Stimulated activated CD4-positive, alpha-beta T cell treated with anti-CD3 and anti-CD28 coated beads, Interleukin-12 subunit alpha, Interleukin-12 subunit beta, amount 100 ng/mL, for 24 hours (primary cell): Measurements from ENCODE around the gene UBA7.
"Not testable (repeated sequence)": the region's sequence is repeated elsewhere in the genome, so short reads cannot be mapped to it uniquely, and the experiment has no call there.

Experiments
- DNase-seq, 2 experiments: peaks; one replicate each; pipeline ENCODE4 v3.0.0-alpha.2; 2020; ENCODE audit warnings: low read depth in 2 of 2

The UBA7 gene

DNA sequence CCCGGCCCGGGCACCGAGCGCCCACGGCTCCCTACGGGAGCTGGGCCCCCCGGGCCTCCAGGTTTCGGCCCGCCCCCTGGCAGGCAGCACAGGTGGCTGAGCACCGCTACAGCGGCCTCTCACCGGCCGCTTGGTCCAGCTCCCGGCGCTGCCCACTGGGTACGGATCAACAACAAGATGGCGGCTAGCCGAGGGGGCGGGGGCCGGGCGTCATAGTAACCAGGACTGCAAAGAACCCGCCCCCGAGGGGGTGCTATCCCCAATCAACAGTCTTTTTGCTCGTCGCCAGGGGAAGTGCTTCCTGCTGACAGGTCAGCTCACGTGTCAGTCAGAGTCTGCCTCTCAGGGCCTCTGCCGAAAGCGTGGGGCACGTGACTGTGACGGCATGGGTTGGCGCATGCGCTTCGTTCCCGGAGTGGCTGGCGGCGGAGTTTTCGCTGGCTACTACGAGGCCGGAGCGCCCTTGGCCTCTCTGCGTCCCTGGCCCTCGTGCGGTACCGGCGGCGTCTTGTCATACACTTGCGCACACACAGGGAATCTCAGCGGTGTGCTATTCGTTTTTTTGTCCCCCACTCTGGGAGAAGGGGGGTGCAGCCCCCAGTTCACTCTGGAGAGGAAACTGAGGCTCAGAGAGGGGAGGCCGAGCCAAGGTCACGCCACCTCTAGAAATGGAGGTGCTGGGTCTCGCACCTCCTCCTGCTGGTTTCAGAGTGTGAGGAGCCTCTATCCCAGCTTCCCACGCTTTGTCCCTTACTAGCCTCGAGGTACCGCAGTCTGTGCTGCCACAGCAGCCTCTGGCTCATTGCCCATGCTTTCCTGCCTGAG lies 27.2 kb downstream of the UBA7 start, which contains the start of gene IP6K1:
TSS of gene IP6K1 (minus strand) at position 186 of the 825 bp plus-strand sequence. CDS start 38,502 bp downstream, outside the sequence.
- DNase-seq = peak; percentile 98 to 100

DNA sequence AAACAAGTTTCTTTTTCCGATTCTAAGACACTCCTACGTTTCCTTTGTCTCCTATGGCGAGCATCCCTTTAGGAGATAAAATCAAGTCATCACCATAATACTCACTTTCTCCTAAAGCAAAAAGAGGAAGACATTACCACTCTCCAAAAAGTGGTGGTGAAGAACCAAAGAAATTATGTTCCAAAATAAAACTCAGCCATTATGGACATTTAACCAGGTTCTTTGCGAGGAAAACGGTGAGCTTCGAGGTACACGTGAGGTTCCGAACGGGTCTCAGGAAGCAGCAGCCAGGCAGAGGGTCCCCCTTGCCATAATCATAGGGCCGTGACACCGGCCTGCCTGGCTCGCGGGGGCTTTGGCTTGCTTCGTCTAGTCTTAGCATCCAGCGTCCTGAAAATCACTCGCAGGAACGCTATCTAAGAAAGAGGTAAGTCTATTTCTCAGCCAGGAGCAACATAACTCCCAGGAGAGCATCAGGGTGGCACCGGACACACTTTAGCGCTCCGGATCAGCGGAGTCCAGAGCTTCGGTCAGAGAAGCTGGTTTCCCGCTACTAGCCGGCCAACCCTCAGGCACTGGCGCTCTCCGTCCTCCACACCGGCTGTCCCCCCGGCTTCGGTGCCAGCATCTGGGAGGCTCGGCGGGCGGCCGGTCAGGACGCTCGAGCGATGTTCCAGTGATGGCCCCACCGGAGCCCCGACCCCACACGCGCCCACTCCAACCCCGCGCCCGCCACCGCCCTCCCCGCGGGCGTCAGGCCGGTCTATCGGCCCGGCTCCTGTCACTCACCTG lies 28.0 kb downstream of the UBA7 start:
- DNase-seq = no peak

DNA sequence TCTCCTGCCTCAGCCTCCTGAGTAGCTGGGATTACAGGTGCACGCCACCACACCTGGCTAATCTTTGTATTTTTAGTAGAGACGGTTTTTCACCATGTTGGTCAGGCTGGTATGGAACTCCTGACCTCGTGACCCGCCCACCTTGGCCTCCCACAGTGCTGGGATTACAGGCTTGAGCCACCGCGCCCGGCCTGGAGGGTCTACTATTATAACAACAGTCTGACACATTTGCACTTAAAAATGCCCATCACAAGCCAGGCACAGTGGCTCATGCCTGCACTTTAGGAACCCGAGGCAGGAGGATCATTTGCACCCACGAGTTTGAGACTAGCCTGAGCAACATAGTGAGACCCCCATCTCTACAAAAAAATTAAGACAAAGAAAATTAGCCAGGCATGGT lies 31.5 kb downstream of the UBA7 start:
- not testable (repeated sequence) for DNase-seq

DNA sequence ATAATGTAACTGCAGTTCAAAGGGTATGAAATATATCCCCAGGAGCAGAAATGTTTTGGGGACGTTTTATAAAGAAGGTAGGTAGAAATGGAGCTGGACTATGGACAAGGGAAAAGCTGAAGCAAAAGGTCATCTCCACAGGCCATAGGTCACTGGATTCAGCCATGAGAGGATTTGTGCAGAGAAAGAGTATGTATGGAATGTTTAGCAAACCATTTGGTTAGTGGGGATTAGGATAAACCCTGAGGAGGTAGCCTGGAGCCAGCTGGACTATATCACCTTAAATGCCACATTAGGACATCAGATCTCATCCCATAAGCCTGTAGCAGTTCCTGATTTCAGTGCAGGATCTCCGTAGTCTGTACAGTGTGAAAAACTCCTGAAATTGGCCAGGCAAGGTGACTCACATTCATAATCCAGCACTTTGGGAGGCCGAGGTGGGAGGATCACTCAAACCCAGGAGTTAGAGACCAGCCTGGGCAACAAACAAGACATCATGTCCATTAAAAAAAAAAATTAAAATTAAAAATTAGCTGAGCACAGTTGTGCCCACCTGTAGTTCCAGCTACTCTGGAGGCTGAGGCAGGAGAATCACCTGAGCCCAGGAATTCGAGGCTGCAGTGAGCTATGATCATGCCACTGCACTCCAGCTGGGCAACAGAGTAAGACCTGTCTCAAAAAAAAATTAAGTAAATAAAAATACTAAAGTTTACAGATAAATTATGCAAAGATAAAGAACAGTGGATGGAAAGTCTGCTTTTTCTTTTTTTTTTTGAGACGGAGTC lies 32.1 kb downstream of the UBA7 start:
- no peak for DNase-seq

DNA sequence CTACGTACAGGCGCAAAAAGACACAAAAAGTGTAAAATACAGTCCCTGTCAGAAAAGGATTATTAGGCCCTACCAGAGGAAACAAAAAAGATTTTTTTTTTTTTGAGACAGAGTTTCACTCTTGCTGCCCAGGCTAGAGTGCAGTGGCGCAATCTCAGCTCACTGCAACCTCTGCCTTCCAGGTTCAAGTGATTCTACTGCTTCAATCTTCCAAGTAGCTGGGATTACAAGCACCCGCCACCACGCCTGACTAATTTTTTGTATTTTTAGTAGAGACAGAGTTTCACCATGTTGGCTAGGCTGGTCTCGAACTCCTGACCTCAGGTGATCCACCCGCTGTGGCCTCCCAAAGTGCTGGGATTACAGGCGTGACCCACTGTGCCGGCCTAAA lies 32.8 kb downstream of the UBA7 start:
- DNase-seq = not testable (repeated sequence)

DNA sequence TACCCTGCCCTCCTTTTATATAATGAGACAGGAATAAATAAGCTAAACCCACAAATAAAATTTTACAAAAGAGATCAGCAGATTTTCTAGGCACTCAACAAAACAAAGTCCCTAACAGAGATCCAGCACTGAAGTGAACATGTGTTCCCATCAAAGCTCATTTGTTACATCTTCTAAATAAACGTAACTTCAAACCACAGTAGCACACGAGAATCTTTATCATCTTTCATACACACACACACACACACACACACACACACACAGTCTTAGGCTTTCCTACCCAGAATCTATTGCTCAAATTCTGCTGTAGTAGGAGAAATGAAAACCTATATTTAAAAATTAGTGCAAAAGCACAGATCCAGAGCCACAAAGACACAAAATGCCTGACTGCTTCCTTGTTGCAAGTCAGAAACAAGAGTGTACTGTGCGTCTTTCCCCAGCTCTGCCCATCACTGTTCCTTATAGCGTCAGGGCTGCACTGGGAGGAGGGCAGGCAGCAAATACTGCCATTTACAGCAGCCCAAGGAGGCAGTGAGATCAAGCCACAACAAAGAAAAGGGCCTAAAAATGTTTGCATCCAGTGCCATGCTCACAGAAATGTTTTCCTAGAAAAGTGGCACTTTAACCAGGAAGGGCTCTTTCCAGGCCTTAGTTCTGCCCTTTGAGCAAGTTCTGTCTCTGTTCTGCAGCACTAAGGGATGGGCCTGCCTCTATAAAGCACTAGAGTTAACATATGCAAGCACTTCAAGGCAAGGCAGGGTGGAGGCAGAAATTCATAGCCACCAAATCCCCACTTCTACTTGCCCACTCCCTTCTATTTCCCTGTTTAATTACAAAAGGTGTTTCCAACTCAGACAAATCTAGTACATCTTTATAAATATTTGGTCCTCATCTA lies 33.4 kb downstream of the UBA7 start:
- no peak for DNase-seq

DNA sequence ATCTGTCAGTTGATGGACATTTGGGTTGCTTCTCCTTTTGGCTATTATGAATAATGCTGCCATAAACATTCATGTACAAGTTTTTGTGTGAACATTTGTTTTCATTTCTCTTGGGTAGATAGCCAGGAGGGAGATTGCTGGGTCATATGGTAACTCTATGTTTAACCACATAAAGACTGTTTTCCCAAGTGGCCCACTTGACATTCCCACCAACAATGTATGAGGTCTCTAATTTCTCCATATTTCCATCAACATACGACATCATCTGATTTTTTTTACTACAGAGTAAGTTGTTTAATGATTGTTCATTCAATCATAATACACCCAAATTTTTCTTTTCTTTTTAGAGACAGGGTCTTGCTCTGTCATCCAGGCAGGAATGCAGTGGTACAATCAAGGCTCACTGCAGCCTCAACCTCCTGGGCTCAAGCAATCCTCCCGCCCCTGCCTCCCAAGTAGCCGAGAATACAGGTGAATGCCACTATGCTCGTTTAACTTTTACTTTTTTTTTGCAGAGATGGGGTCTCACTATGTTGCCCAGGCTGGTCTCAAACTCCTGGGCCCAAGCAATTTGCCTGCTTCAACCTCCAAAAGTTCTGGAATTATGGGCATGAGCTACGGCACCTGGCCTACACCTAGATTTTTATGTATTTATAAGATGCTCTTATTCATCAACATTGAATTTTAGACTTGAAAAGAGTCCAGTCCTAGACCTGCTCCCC lies 34.2 kb downstream of the UBA7 start:
- DNase-seq = no peak

DNA sequence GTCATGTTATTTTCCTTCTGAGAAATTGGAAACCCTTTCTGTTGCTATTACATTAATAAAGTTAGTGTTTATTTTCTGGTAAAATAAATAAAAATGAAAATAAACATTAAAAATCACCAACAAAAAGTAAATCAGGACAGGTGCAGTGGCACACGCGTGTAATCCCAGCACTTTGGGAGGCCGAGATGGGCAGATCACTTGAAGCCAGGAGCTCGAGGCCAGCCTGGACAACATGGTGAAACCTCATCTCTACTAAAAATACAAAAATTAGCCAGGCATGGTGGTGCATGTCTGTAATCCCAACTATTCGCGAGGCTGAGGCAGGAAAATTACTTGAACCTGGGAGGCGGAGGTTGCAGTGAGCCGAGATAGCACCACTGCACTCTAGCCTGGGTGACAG lies 37.7 kb downstream of the UBA7 start:
- not testable (repeated sequence) for DNase-seq

DNA sequence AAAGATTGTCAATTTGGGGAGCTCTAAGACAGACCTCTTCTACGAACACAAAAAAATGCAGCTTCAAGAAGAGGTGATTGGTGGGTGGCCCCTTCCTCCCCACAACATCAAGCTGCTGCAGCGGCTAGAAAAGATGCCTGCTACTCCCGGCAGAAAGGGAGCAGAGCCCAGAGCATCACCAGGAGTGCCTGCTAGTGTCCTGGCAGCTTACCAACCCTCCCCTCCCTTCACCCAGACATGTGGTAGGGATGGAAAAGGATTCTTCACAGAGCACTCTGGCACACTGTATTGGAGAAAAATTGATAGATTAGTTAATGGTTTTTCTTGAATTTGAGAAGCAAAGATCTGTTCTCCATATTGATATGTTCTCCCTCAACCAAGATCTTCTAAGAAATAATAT lies 38.2 kb downstream of the UBA7 start:
- DNase-seq = no peak

DNA sequence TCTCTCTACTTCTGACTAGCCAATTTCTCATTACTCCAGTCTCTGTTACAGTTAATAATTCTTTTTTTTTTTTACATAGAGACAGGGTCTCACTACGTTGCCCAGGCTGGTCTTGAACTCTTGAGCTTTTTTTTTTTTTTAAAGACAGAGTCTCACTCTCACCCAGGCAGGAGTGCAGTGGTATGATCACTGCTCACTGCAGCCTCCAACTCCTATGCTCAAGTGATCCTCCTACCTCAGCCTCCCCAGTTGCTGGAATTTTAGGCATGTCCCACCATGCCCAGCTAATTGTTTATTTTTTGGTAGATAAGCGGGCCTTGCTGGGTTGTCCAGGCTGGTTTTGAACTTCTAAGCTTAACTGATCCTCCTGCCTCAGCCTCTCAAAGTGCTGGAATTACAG lies 41.0 kb downstream of the UBA7 start:
- DNase-seq = no peak

DNA sequence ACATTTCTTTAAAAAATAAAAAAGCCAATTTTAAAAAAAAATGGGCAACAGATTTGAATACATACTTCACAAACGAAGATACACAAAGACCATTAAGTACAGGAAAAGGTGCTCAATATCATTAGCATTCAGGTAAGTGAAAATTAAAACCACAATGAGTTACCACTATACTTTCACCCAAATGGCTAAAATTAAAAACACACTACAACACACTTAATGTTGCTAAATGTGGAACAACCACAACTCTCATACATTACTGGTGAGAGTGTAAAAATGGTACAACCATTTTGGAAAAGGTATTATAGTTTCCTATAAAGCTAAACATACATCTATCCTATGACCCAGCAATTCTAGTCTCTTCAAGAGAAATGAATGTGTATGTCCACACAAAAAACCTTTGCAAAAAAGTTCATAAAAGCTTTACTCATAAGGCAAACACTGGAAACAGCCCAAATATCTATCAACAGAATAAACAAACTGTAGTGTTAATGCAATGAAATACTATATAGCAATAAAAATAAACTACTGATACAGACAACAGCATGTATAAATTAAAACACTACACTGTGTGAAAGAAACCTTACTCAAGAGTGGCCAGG lies 42.3 kb downstream of the UBA7 start:
- no peak for DNase-seq

DNA sequence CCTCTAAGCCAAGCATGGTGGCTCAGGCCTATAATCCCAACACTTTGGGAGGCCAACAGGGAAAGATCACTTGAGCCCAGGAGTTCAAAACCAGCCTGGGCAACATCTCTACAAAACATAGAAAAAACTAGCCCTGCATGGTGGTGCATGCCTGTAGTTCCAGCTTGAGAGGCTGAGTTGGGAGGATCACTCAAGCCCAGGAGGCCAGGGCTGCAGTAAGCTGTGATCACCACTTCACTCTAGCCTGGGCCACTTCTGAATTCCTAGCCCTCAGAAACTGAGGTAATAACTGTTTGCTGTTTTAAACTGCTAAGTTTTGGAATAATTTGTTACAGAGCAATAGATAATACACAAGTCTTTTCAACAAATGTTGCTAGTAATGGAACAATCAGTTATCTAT lies 43.8 kb downstream of the UBA7 start:
- no peak for DNase-seq

DNA sequence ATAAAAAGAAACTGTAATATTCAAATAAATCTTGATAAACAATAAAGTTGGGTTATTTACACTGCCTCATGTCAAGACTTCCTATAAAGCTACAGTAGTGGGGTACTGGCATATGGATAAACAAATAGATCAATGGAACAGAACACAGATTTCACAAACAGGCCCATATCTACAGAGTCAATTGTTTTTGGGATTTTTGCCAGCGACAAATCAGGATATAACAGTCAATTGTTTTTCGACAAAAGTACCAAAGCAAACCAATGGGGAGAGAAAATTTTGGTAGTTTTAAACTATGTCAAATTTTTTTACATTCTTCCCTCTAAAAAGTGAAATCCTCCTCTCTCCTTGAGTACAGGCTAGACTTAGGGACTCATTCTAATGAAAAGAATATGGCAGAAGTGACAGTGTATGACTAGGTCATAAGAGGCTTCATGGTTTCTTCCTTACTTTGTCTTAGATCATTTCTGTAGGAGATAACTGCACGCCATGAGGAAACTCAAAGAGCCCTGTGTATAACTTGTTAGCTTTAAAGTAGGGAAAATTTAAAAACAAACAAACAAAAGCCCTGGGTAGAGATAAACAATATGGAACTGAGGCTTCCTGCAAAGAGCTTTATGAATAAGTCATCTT lies 44.4 kb downstream of the UBA7 start:
- no peak for DNase-seq

DNA sequence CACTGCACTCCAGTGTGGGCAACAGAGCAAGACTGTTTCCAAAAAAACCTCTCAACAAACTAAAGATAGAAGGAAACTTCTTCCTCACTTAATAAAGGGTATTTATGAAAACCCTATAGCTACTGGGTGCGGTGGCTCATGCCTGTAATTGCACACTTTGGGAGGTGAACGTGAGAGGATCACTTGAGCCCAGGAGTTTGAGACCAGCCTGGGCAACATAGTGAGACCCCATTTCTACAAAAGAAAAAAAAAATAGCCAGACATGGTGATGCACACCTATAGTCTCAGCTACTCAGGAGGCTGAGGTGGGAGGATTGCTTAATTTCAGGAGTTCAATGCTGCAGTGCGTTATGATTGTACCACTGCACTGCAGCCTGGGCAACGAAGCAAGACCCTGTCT lies 49.8 kb downstream of the UBA7 start:
- DNase-seq = no peak

DNA sequence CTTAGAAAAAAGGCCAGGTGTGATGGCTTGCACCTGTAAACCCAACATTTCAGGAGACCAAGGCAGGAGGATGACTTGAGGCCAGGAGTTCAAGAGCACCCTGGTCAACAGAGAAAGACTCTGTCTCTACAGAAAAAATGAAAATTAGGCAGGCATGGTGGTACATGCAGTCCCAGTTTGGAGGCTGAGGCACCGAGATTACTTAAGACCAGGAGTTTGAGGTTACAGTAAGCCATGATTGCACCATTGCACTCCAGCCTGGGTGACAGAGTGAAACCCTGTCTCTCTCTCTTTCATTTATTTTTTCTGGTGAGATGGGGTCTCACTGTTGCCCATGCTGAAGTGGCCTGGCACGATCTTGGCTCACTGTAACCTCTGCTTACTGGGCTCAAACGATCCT lies 52.1 kb downstream of the UBA7 start:
- DNase-seq = no peak

DNA sequence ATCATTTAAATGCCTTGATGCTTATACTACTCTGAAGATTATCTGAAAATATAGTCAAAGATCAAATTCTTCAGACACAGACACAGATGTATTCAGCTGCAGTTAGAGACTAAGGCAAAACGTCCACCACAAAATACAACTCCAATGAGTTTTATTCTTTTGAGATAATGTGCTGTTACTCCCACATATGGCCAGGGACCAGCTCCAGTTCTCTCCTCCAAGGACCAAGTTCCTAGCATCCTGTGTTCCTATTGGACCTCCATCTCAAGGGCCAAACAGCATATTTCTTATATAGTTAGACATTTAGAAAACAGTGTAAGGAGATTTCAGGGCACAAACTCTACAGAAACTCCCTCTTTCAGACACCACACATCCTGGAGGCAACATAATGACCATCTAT lies 54.5 kb downstream of the UBA7 start:
- DNase-seq = no peak

DNA sequence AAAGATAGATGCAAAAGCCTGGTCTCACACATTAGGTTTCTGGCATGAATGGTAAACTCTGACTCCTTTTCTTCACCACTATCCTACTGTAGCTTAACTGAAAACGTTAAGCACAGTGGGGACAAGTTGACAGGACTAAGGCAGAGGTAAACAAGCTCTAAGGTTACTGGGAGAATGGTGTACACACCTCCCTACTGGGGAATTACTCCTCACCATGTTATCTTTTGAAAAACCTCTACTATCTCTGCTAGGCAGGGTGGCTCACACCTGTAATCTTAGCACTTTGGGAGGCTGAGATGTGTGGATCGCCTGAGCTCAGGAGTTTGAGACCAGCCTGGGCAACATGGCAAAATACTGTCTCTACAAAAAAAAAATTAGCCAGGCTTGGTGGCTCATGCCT lies 56.6 kb downstream of the UBA7 start:
- DNase-seq = no peak

DNA sequence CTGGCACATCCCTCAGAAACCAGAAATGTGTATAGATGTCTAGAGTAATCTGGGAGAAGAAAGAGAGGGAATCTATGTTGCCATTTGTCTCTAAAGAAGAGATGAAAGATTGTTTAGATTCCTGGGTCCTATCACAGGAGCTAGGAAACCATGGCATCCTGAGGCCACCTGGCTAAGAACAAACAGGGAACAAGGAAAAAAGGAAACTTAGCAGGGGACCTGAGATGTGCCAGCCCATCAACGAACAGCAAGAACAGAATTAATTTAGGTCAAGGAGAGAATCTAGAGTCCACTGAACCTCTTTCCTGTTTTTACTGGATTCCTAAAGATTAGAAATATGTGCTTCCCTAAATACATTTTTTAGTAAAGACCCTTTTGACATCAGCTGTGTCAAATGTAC lies 57.7 kb downstream of the UBA7 start:
- DNase-seq = no peak
